NCI-H82 (cell line): ENCODE measurements around the gene BCAT1.
"Not testable (repeated sequence)": the region's sequence is repeated elsewhere in the genome, so short reads cannot be mapped to it uniquely, and the experiment has no call there.

Experiments used
- DNase-seq: peaks from one replicate; lab custom pipeline; 2025; lab: John Stamatoyannopoulos, UW

The BCAT1 gene

GRCh38 chr12:24814379-24815113 is 134.4 kb downstream of the BCAT1 start:
- no peak for DNase-seq

DNA sequence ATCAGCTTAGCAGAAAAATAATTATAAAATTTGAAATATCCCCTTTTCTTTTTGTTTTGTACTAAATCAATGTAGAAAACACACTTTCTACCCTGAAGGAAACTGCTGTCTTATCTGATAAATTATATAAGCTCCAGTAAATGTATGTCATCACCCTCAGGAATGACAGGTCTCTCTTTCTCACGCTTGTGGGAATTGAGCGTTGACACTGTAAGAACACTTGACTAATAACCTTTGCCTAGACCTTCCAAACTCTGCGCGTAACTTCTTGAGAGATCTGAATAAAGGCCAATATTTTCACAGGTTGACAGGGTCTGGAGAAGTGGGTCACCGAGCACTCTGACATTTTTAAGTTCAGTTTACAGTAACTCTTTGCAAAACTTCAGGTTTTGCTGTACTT is 138.5 kb downstream of the BCAT1 start:
- no peak for DNase-seq

DNA sequence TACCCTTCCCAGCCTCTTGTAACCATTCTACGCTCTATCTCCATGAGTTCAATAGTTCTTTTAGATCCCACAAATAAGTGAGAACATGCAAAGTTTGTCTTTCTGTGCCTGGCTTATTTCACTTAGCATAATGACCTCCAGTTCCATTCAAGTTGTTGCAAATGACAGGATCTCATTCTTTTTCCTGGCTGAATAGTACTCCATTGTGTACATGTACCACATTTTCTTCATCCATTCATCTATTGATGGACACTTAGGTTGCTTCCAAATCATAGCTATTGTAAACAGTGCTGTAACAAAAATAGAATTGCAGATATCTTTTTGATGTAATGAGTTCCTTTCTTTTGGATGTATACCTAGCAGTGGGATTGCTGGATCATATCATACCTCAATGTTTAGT is 139.6 kb downstream of the BCAT1 start:
- DNase-seq: not testable (repeated sequence)

DNA sequence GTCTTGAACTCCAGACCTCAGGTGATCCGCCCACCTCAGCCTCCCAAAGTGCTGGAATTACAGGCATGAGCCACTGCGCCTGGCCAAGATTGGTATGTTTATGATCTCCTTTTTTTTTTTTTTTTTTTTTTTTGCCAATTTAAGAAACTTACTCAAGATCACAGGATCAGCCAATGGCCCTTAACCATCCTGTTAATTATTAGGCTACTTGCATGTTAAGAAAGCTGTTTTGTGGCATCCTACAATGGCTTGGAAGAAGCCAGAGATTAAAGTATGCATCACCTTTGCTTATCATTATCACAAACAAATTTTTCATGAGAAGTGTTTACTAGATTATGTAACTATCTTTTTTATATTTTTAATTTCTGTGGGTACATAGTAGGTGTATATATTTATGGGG is 140.2 kb downstream of the BCAT1 start:
- no peak for DNase-seq

- DNase-seq: no peak
Observed at GRCh38 chr12:24806386-24806785, 142.5 kb downstream of the BCAT1 start.

- DNase-seq: no peak
Observed at GRCh38 chr12:24803430-24804245, 145.3 kb downstream of the BCAT1 start.

- no peak for DNase-seq
Observed at GRCh38 chr12:24798335-24798734, 150.6 kb downstream of the BCAT1 start.

DNA sequence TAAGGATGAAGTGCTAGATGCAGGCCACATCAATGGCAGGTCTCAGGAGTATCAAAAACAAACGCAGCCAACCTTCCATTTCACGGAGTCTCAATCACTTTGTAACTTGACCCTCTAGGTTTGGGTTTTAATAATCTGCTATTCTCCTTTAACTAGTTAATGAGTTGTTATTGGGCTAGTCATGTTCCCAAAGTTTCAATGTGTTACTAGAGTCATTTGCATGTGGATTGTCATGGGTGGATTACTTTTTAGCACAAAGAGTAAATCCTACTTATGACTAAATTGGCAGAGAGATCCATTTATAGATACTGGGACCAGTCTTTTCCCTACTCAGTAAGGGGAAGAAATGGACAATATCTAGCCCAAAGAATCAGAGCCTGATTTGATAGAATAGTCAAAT is 151.0 kb downstream of the BCAT1 start:
- DNase-seq: no peak

- DNase-seq: no peak
Observed at GRCh38 chr12:24796876-24797275, 152.0 kb downstream of the BCAT1 start.

DNA sequence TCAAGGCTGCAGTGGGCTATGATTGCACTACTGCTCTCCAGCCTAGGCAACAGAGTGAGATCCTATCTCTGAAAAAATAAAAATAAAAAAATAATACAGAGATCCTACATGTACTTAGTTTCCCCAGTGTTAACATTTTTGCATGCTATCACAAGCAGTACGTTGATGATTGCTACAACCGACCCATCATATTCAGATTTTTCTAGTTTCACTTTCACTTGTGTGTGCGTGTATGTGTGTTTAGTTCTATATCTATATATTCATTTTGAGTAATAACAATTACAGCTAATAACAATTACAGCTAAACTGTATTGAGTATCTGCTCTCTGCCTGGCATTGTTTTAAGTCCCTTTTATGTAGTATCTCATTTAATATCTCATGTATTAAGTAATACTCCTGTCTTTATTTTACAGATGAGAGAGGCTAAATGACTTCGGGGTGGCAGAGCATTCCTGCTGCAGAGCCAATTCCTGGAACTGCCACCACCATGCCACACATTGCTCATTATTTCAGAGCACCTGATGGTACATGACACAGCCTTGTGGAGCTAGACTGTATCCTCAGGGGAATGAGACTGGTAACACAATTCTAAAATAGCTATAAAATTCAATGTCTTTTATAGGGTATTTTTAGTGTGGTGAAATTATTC is 153.1 kb downstream of the BCAT1 start:
- DNase-seq: no peak

DNA sequence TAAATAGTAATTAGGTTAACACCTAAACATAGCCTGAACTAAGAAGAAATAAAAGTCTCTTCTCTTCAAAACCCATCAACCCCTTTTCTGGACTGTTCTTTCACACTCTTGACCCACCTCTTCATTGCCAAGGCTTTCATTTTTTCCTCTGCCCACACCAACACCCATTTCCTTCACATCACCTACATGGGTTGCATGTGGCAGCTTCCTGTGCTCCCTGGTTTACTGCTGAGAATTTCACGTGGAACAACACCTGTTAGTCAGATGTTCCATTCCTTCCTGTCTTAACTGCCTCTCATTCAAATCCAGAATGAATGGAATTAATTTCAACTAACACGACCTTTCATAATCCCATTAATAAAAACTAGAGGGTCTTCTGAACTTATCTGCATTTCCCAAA is 157.3 kb downstream of the BCAT1 start:
- no peak for DNase-seq

- no peak for DNase-seq
Observed at GRCh38 chr12:24788886-24789285, 160.0 kb downstream of the BCAT1 start.

- peak; percentile 26 for DNase-seq
Observed at GRCh38 chr12:24780697-24781368, 168.1 kb downstream of the BCAT1 start.

- DNase-seq: peak; percentile 84
Observed at GRCh38 chr12:24778486-24779304, 170.2 kb downstream of the BCAT1 start.

- no peak for DNase-seq
Observed at GRCh38 chr12:24777359-24777758, 171.5 kb downstream of the BCAT1 start.

DNA sequence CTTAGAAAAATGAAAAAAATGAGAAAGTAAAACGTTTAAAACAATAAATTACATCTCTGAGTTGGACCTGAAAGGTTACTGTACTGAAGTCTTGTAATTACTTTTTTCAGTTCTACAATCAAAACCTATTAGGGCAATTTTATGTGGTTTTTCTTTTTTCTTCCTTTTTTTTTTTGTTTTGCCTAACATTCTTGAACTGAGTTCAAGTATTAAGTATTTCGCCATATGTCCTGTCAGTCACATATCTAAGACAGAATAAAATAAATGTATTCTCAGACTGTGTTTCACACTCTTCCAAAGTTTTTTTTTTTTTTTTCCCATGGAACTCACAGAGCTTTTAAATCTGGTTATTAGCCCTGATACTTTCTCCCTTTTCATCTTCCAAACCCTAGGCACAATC is 172.0 kb downstream of the BCAT1 start:
- no peak for DNase-seq

DNA sequence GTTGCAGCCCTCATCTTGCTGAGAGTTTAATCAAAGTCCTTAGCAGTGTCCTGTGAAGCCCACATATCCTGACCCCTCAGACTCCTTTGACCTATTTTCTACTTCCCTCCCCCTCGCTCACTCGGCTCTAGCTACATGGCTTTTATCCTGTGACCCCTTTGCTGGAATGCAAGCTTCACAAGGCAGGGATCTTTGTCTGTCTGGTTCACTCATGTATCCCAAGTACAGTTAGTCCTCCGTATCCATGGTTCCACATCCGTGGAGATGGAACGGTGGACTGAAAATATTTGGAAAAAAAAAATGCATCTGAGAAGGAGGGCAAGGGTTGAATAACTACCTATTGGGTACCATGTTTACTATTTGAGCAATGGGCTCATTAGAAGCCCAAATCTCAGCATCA is 173.8 kb downstream of the BCAT1 start:
- DNase-seq: no peak

DNA sequence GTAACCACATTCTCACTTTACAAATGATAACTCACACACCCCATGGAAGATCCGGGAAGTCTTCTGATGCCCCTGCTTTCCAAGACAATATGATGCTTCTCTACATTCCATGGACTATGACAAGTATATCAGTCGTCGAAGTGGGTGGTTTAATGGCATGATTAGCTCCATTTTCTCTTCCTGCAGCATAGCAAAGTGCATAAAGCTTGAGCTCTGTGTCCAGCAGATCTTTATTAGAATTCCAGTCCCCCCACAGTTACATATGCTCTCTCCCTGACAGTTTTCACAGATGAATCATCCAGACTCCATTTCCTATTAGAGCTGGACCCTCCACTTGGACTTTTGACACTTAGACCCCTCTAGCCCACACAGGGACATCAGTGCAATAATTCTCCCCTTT is 174.9 kb downstream of the BCAT1 start:
- no peak for DNase-seq

DNA sequence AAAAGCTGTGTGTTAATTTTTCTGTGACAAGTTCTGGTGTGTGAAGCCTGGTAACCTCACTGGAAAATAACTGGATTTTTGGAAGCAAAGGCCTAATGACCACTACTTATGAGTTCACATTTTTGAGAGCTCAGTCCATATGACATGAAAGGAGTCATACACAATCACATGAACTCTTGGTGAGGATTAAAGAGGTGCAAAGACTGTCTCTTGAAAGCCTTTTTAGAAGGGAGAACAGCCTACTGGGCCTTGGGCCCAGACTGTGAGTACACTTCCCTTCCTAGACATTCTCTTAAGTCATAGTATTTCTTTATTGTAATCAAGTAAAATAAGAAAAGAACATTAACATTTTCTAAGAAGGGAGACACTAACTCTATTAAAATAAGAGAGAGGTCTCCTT is 176.1 kb downstream of the BCAT1 start:
- DNase-seq: no peak

- DNase-seq: no peak
Observed at GRCh38 chr12:24770821-24771220, 178.1 kb downstream of the BCAT1 start.

DNA sequence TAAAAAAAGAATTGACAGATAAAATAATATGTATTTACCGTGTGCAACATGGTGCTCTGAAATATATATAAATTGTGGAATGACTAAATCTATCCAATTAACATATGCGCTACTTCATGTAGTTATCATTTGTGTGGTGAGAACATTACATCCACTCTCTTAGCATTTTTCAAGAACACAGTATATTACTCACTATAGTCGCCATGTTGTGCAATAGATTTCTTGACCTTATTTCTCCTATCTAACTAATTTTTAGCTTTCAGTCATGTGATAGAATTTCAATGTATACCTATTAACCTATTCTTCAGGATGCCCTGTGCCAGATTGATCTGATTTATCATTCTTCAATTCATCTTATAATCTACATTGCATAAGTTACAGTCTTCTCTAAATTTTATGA is 178.6 kb downstream of the BCAT1 start:
- no peak for DNase-seq

GRCh38 chr12:24769682-24770081 is 179.2 kb downstream of the BCAT1 start:
- DNase-seq: no peak
